ENCODE measurements around the gene PCYT1A. TPM values are rescaled to one million over a fixed set of nuclear protein-coding genes. Genes with fewer than 3 reads are reported as not detected.

Gene PCYT1A
- total and polyA plus RNA-seq, 2 of the 13 experiments (the other 11 are each of a cell fraction or from before 2014, with no cell fraction given), result 26.4 to 45.3 TPM

GRCh38 chr3:196287440-196288140 lies at the start of gene PCYT1A (continued):
- TF ChIP-seq MAF1 (CRISPR knock-in tag; IDR thresholded peaks at IDR 0.05; ENCODE audit: borderline replicate concordance) (0 out of 2 replicates have a peak, but pooled peaks have one; percentile 56), NCOA2 (CRISPR knock-in tag; IDR thresholded peaks at IDR 0.05) (peak; percentile 53), PRPF4 (IDR thresholded peaks at IDR 0.05; ENCODE audit: low read depth, low read length, poor library complexity, severe bottlenecking) (no peak), ZNF430 (CRISPR knock-in tag; IDR thresholded peaks at IDR 0.05) (no peak; the same call in 1 of the 2 replicates), ATF5 (CRISPR knock-in tag; IDR thresholded peaks at IDR 0.05; ENCODE audit: low read depth) (no peak), ZNF292 (CRISPR knock-in tag; IDR thresholded peaks at IDR 0.05; ENCODE audit: borderline replicate concordance, low read depth) (peak; percentile 95), GATA4 (IDR thresholded peaks at IDR 0.05; ENCODE audit: borderline replicate concordance, low read depth) (no peak), MEF2D (CRISPR knock-in tag; IDR thresholded peaks at IDR 0.05) (peak; percentile 75; the same call in 1 of the 2 replicates), NCOA5 (CRISPR knock-in tag; IDR thresholded peaks at IDR 0.05) (no peak), PBX3 (CRISPR knock-in tag; IDR thresholded peaks at IDR 0.05; ENCODE audit: borderline replicate concordance) (no peak; the same call in 1 of the 2 replicates), PATZ1 (CRISPR knock-in tag; IDR thresholded peaks at IDR 0.05) (peak; percentile 71), SMAD1 (CRISPR knock-in tag; IDR thresholded peaks at IDR 0.05; ENCODE audit: borderline replicate concordance, low read depth) (peak; percentile 90), ZNF784 (CRISPR knock-in tag; IDR thresholded peaks at IDR 0.05; ENCODE audit: borderline replicate concordance) (no peak), STAG1 (CRISPR knock-in tag; IDR thresholded peaks at IDR 0.05) (no peak; the same call in 1 of the 2 replicates), TEAD3 (CRISPR knock-in tag; optimal IDR thresholded peaks at IDR 0.05; ENCODE audit: borderline replicate concordance) (peak; percentile 65), CEBPG (CRISPR knock-in tag; IDR thresholded peaks at IDR 0.05) (no peak), MZF1 (CRISPR knock-in tag; IDR thresholded peaks at IDR 0.05; ENCODE audit: borderline replicate concordance) (no peak), ZIK1 (CRISPR knock-in tag; IDR thresholded peaks at IDR 0.05; ENCODE audit: borderline replicate concordance, low read depth) (no peak; the same call in 1 of the 2 replicates), BATF2 (CRISPR knock-in tag; IDR thresholded peaks at IDR 0.05) (peak; percentile 88), KDM4B (CRISPR knock-in tag; IDR thresholded peaks at IDR 0.05) (no peak), ZKSCAN5 (CRISPR knock-in tag; IDR thresholded peaks at IDR 0.05) (no peak), PLSCR1 (CRISPR knock-in tag; IDR thresholded peaks at IDR 0.05; ENCODE audit: borderline replicate concordance) (peak; percentile 89)
